HG03558 (cell line): Measurements from ENCODE around the gene KIRREL3.

ENCODE experiments used
- ATAC-seq: cut with Tn5 transposase; IDR thresholded peaks from one replicate; pipeline ENCODE4 v1.9.1; 2021; ENCODE audit warnings: moderate number of reproducible peaks; ENCODE audit not compliant: unreplicated experiment; ENCODE audit errors: extremely low read depth

KIRREL3 gene

DNA sequence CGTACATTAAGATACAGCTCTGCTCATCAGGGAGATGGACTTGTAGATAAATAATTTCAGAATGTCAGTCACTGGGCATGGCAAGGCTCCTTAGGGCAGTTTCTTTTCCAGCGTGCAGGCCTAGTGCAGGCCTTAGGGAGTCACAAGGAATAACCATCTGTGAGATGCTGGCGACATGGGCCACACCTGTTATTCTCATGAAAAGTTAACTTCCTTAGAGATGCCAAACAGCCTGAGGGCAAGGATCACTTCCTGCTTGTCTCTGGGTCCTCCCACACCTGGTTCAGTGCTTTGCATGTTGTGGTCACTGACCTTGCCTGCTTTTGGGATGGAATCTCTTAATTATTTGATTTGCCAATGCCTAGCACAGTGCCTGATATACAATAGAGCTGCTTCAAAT is 574.5 kb downstream of the KIRREL3 start:
- no peak for ATAC-seq

GRCh38 chr11:126424471-126425039 is 576.0 kb downstream of the KIRREL3 start:
- ATAC-seq = no peak

- ATAC-seq = no peak
Measured at GRCh38 chr11:126423743-126424142, 576.8 kb downstream of the KIRREL3 start.

DNA sequence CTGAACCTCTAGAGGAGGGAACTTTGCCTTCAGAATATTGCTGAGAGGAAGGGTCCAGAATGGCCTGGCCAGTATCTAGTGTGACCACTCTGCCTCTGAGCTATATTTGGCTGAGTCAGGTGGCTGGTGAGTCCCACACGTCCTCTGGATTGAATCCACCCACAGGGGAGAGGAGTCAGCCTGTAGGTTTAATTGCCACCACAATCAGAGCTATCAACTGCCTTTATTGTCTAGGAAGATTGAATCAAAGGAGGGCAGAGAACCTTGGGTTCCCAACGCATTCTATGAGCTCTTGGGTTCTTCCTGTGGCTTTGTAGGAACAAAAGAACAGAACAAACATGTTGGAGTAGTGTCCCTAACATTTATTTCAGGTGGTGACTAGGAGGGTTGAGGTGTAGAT is 577.4 kb downstream of the KIRREL3 start:
- ATAC-seq = no peak

DNA sequence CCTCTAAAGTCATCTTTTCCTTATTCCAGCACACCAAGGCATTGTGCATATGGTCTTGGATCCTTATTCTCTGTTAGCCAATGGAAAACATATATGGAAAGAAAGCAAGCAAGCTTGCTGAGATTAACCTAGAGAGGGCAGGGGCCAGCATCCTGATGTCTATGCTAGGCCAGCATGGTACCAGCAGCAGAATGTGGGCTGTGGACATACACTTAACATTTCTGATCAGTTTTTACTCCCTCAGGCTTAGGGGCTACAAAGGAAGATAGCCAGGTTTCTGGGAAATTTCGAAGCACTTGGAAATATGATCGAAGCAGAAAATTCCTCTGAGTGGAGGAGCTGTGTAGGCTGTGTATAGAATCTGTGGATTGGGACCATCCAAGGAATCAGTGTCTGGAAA is 578.1 kb downstream of the KIRREL3 start:
- ATAC-seq = no peak

DNA sequence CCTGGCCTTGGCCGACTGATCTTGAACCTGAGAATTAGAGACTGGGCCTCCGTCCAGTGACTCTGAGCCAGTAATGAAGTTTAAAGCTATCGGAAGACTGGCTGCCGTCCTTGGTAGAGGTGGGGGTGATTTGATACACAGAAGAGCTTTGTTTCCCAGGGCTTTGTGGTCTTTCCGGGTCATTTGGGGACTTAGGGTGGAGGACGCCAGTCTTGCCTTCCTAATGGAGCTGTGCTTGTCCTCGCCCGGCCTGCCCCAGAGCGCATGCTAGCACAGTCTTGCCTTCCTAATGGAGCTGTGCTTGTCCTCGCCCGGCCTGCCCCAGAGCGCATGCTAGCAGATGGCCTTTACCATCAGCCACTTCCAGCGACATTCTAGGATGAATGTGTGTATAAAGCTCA is 579.3 kb downstream of the KIRREL3 start:
- no peak for ATAC-seq

GRCh38 chr11:126420698-126421256 is 579.8 kb downstream of the KIRREL3 start:
- ATAC-seq = no peak

DNA sequence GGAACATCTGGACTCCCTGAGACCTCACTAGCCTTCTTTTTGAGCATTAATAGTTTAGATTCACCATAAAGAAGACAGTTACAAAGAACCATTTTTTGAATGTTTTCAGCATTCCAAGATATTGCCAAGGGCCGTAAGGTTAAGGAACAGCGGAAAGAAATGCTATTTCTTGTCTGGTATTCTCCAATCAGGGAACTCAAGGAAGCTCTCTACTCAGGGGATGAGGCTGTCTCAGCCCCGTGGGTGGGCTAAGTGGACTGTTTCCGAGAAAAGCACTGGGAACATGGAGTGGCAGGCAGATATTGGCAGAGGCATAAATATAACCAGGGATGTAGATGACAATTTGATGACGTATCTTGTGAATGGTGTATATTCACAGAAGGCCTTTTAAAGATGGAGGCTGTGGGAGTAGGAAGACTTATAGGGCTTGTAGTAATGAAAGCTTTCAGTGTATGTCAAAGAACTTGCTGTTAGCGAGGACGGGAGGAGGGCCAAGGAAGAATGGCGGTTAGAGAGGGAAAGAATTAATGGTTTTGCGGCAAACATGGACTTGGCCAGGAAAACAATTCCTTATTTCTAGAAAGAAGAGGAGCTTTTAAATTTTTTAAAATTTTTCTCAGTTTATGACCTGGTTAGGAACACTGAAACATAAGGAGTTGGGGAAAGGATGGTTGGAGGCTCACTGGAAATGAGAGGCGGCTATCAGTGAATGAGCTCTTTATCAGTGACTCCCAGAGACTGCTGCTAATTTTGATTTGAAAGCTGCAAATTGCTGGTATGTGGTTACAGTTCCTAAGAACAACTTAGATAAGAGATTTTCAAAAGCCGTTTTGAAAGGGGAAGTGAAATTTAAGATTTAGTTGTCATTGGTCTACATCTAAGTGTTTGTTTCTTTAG is 580.5 kb downstream of the KIRREL3 start:
- peak; percentile 68 for ATAC-seq

DNA sequence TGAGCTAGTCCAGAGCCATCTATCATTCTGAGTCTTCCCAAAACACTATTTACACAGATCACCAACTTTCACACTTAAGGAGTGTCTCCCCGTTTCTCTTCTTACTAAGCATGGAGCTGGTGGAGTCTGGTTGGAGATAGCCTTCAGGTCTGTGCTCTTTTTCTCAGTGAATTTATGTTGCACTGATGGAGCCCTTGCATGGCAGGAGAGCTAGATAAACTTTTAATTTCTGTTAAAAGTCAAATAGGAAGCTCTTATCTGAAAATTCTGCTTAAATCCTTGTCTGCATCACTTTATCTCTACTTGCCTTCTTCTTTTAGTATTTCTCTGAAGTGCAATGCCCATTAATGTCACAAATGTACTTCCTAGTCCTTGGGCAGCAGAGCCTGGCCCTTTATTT is 581.7 kb downstream of the KIRREL3 start:
- ATAC-seq = no peak

DNA sequence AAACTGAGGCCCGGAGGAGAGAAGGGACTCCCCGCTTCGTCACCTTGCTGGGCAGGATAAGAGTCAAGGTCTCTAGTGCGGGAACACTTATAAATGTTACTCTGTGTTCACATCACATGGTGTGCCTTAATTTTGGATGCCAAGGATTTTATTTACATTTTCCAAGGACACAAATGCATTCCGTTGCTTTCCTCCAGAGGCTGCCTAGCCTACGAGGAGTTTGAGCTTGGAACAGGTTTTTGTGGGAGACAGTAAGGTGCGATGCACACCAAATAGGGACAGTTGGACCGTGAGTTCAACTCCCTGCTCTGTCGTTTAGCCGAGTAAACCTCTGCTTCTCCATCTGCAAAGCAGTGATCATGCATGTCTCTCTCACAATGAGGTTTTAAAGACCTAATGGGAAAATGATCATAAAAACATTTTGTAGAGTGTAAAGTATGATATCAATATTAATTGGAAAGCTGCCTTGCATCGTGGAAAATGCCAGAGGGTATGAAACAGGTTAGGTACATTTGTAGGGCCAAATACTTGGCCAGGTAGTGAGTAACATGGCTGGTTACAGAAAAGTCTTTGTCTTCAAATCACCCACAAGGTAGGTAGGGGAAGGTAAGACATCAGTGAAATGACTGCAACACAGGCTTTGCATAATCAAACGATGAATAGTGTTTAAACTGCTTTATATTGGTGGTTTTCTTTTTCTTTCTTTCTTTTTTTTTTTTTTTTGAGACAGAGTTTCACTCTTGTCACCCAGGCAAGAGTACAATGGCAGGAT is 583.3 kb downstream of the KIRREL3 start:
- ATAC-seq = no peak

GRCh38 chr11:126416542-126417090 is 584.0 kb downstream of the KIRREL3 start:
- ATAC-seq = peak; percentile 60

GRCh38 chr11:126415669-126416420 is 584.7 kb downstream of the KIRREL3 start:
- ATAC-seq = no peak

DNA sequence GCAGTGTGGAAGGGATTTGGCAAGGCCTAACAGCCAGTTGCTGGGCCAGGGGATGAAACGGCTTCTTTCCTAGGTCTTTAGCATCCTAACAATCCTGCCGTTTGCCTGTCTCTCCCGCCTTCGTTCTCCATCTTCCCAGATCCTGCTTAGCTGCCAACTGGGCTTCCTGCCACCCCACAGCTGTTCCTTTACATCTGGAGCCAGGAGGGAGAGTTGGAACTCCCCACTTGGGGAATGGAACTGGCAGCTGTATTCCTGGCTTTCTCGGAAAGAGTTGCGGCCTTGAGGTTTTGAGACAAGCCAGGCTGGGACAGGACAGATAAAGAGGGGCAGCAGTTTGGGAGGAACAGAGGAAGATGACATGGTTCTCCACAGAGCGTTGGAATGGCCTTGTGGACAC is 585.4 kb downstream of the KIRREL3 start:
- no peak for ATAC-seq

DNA sequence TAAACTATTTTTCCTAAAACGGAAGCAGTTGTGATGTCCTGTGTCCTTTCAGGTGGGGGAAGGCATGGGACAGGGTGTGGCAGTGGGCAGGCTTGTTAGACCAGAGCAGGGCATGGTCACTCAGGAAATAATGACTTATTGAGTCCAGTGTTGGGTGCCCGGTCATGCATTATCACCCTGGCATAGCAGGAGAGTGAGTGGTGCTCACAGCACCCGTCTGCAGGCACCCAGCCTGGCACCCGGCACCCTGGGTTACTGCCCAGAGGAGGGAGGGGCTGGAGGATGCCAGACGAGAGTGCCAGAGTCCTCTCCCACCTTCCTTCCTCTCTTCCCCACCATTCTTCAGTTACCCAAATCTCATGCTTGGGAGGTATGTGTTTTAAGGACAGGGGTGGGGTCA is 586.0 kb downstream of the KIRREL3 start:
- ATAC-seq = no peak

- ATAC-seq = no peak
Measured at GRCh38 chr11:126413843-126414405, 586.6 kb downstream of the KIRREL3 start.

GRCh38 chr11:126413426-126413825 is 587.1 kb downstream of the KIRREL3 start:
- no peak for ATAC-seq

- ATAC-seq = no peak
Measured at GRCh38 chr11:126411971-126412381, 588.6 kb downstream of the KIRREL3 start.

DNA sequence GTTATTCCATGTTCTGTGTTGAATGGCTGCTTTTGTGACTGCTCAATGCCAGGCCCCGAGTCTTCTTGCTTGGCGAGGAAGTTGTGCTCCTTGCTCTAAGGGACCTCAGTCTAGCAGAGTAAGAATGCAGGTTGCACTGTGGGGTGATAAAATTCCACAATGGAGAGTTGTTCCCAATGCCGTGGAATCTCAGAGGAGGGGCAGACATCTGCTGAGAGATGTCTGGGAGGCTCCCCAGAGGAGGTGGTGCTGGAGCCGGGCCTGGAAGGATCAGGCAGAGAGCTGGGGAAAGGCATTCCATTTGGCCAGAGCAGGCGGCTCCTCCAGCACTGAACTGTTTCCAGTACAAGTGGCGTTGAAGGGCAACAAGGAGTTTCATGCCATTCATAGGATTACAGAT is 589.9 kb downstream of the KIRREL3 start:
- ATAC-seq = no peak

- ATAC-seq = no peak
Measured at GRCh38 chr11:126409620-126409985, 591.0 kb downstream of the KIRREL3 start.
